K562 (cell line): Measurements from ENCODE around the gene SLC9A3. TPM values are rescaled to one million over a fixed set of nuclear protein-coding genes. Genes with fewer than 3 reads are reported as not detected.
A peak's percentile ranks its signal among the peaks of the same experiment; 100 is the strongest.

ENCODE experiments used
- ATAC-seq: fragments of 200-7000 bp; cut with Tn5 transposase; 3 replicates; pipeline ENCODE4 v1.9.1; 2020; ENCODE audit warnings: moderate library complexity
- BruUV-seq: library from RNA; stranded (reverse); fragments of 400-500 nt; replicated peaks from 2 replicates; lab custom pipeline; 2021; lab: Mats Ljungman, UMichigan
- CTCF ChIA-PET: fragments of 300-600 bp; formaldehyde crosslinking; extraction: SDS; loops from one replicate; lab custom pipeline; 2021; ENCODE audit warnings: low intra/inter-chr PET ratio; lab: Yijun Ruan, JAX
- POLR2A ChIA-PET: fragments of 300-600, 350-650 bp; sonication (Branson Sonifier 250); formaldehyde crosslinking; extraction: SDS; loops from one replicate; lab custom pipeline; 2021; ENCODE audit warnings: antibody characterized with exemption, inconsistent platforms; lab: Yijun Ruan, JAX
- DNase-seq, 4 experiments: peaks; one replicate each; pipeline versions ENCODE4 v3.0.0 to v3.0.0-alpha.2; 2011 to 2018; ENCODE audit warnings: low spot score in 3 of 4, mixed read lengths in 3 of 4; ENCODE audit errors: extremely low read depth in 1 of 4
- FAIRE-seq: peaks from 2 replicates; lab custom pipeline; 2011; peaks lifted over from hg19 to GRCh38; lab: Jason Lieb, UNC
- H2AFZ ChIP-seq: 2 replicates; pipeline ENCODE4 v1.6.0; 2011; ENCODE audit warnings: low read depth, low read length, control low read depth, inconsistent platforms
- H3K27ac ChIP-seq: fragments of 200-600 bp; 3 replicates; pipeline ENCODE4 v1.8.0; 2011; ENCODE audit warnings: low read depth, mild to moderate bottlenecking, control low read depth, inconsistent platforms, low read length, moderate library complexity, mixed read lengths; ENCODE audit errors: extremely low read depth
- H3K27me3 ChIP-seq, 2 experiments: fragments of 300-600 bp in 1 of 2; 2 replicates in 1 of 2; 3 replicates in 1 of 2; pipeline versions ENCODE4 v1.6.0 to v1.8.0; 2011; ENCODE audit warnings: inconsistent platforms in 2 of 2, low read length in 2 of 2, mild to moderate bottlenecking in 1 of 2, mixed read lengths in 1 of 2, moderate library complexity in 1 of 2; ENCODE audit not compliant: control insufficient read depth in 2 of 2, insufficient read depth in 2 of 2
- H3K36me3 ChIP-seq: fragments of 300-600 bp; 3 replicates; pipeline ENCODE4 v1.8.0; 2011; ENCODE audit warnings: mild to moderate bottlenecking, low read length, inconsistent platforms; ENCODE audit not compliant: control insufficient read depth, insufficient read depth
- H3K4me1 ChIP-seq, 2 experiments: fragments of 200-600 bp in 1 of 2; replicated peaks in 1 of 2; 2 replicates in 1 of 2; 3 replicates in 1 of 2; pipeline versions ENCODE4 v1.5.1 to v1.8.0; 2011; ENCODE audit warnings: inconsistent platforms in 2 of 2, low read length in 2 of 2, mild to moderate bottlenecking in 1 of 2, mixed read lengths in 1 of 2, moderate library complexity in 1 of 2; ENCODE audit not compliant: control insufficient read depth in 2 of 2, insufficient read depth in 2 of 2
- H3K4me2 ChIP-seq: 2 replicates; pipeline ENCODE4 v1.6.1; 2011; ENCODE audit warnings: low read length, control low read depth, inconsistent platforms, mixed read lengths; ENCODE audit not compliant: insufficient read depth
- H3K4me3 ChIP-seq: fragments of 200-600 bp; sonication (generic), shearing (Covaris generic); 2 replicates; pipeline ENCODE4 v1.5.1; 2016; ENCODE audit warnings: control low read depth, inconsistent platforms
- H3K79me2 ChIP-seq: fragments of 200-600 bp; 3 replicates; pipeline ENCODE4 v1.8.0; 2011; ENCODE audit warnings: low read length, inconsistent platforms; ENCODE audit not compliant: control insufficient read depth, insufficient read depth
- H3K9ac ChIP-seq, 2 experiments: 2 replicates each; pipeline versions ENCODE4 v1.6.0 to v1.6.1; 2011; ENCODE audit warnings: low read depth in 2 of 2, low read length in 2 of 2, control low read depth in 1 of 2, inconsistent platforms in 1 of 2, mild to moderate bottlenecking in 1 of 2, mixed read lengths in 1 of 2; ENCODE audit not compliant: insufficient read depth in 1 of 2
- H3K9me1 ChIP-seq: one replicate; pipeline ENCODE4 v1.6.0; 2011; ENCODE audit warnings: inconsistent platforms, mild to moderate bottlenecking, low read length, moderate library complexity; ENCODE audit not compliant: control insufficient read depth, insufficient read depth
- H3K9me3 ChIP-seq: replicated peaks from 2 replicates; pipeline ENCODE4 v1.5.1; 2011; ENCODE audit warnings: low read depth, low read length, inconsistent platforms; ENCODE audit not compliant: control insufficient read depth, insufficient read depth
- H4K20me1 ChIP-seq: replicated peaks from 2 replicates; pipeline ENCODE4 v1.6.1; 2011; ENCODE audit warnings: low read length, inconsistent platforms, mixed read lengths; ENCODE audit not compliant: control insufficient read depth, insufficient read depth
- KAT2B ChIP-seq: IDR thresholded peaks from one replicate; pipeline ENCODE4 v1.6.1; 2012; ENCODE audit warnings: low read depth, mild to moderate bottlenecking, control low read depth, inconsistent platforms, low read length, moderate library complexity
- RBM25 ChIP-seq: fragments of 200-400 bp; formaldehyde crosslinking; IDR thresholded peaks from 2 replicates; pipeline ENCODE4 v1.6.1; 2018; ENCODE audit warnings: low read length, low read depth, moderate library complexity; ENCODE audit not compliant: severe bottlenecking
- WGBS: fragments of 100-300 bp; shearing (Covaris generic); methylation state at CpG from one replicate; pipeline ENCODE4 v1.1.6; 2016; ENCODE audit warnings: low coverage, mixed read lengths; ENCODE audit not compliant: insufficient coverage; ENCODE audit errors: missing lambda C conversion rate; 5-methylcytosine and 5-hydroxymethylcytosine counted together
- in situ Hi-C: fragments of 300-500 bp; cut with MboI; formaldehyde crosslinking; loops from 4 replicates; pipeline ENCODE4 v1.15.0; 2018; ENCODE audit warnings: inconsistent platforms, mixed read lengths
- intact Hi-C: fragments of 100-400 bp; cut with micrococcal nuclease; formaldehyde crosslinking; loops from 2 replicates; pipeline ENCODE4 v1.14.2; 2022
- polyA plus RNA-seq, 8 experiments: library from polyadenylated mRNA; depleted of rRNA in 4 of 8; stranded (reverse) in 5 of 8; unstranded in 3 of 8; fragments of >200 nt; fragmentation: Nextera tagmentation in 2 of 8; fragmentation: Illumina TruSeq in 1 of 8; extraction: Ambion mirVana in 2 of 8; extraction: Trizol in 1 of 8; gene quantifications; 2 replicates each; pipeline versions ENCODE4 v1.2.1 to v1.2.3, GENCODE V29; 2011 to 2014; ENCODE audit warnings: inconsistent platforms in 1 of 8, missing spikeins in 1 of 8
- total RNA-seq, 7 experiments: library from RNA; depleted of rRNA in 6 of 7; stranded (reverse); fragments of >200 nt in 6 of 7; fragmentation: Illumina TruSeq in 2 of 7; extraction: Trizol in 2 of 7; gene quantifications; 2 replicates each; pipeline versions ENCODE4 v1.2.1 to v1.2.3, GENCODE V29; 2011 to 2021; ENCODE audit warnings: low replicate concordance in 1 of 7
- TF ChIP-seq, protein P1 (sequence below): sonication (generic); formaldehyde crosslinking; IDR thresholded peaks from 2 replicates; pipeline ENCODE4 v1.8.0; 2022; ENCODE audit warnings: missing genetic modification reagents, mild to moderate bottlenecking, moderate library complexity, borderline replicate concordance

The SLC9A3 gene
- total and polyA plus RNA-seq, 9 of the 15 experiments (the other 6 are each of a cell fraction or from before 2014, with no cell fraction given): 1.5 to 5.8 (median 3.7) TPM; not detected in 2

DNA sequence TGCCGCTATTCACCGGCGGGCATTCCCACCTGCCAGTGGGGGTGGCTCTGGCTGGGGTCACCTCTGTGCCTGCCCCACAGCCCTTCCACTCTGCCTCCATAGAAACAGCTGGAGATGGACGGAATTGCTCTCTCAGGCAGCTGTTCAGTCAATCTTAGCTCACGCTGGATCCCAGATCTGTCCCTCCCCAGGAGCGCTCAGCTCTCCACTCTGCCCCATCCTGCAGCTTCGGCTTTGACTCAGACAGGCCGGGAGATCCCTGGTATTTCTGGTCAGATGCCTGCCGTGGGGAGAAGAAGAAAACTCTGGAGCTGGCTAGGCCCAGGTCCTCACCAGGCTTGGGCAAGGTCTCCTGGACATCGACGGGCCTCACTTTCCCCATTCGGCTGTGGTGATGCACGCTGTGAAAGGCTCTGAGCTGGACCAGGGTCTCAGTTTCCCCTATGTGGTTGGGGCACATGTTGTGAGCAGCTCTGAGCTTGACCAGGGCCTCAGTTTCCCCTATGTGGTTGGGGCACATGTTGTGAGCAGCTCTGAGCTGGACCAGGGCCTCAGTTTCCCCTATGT lies 7.6 kb upstream of the SLC9A3 start:
- Histone ChIP-seq H3K4me1 (peaks cover 0 to 29% of the 10 kb centered on the region in 2 experiments; a peak in 2 of 5 replicates), H2AFZ (no peak overlapping the region), H3K36me3 (no peaks in the 10 kb centered on the region), H3K9me3 (no peaks in the 10 kb centered on the region), H4K20me1 (peaks cover 15% of the 10 kb centered on the region; the same call in 1 of the 2 replicates), H3K27me3 (peaks cover 46 to 79% of the 10 kb centered on the region in 2 experiments; a peak in 4 of 5 replicates), H3K9me1 (no peaks in the 10 kb centered on the region), H3K9ac (no peak overlapping the region), H3K4me2 (no peak overlapping the region), H3K27ac (no peak overlapping the region), H3K79me2 (no peaks in the 10 kb centered on the region), H3K4me3 (no peak overlapping the region)
- ATAC-seq (no peak), FAIRE-seq (no peak), DNase-seq (no peak)
- in situ Hi-C loops (no loop called here), intact Hi-C loops (no loop called here)
- POLR2A ChIA-PET: interaction anchor here (0.6 to 0.8 kb wide), 3 partner anchors 40 to 366 kb away, joined by 3 to 5 read pairs (median 3); no protein-coding TSS in a partner anchor
- 5% methylated on average over 13 of the region's 13 CpGs for WGBS
- no TSS peak for BruUV-seq
- TF ChIP-seq, protein P1, sequence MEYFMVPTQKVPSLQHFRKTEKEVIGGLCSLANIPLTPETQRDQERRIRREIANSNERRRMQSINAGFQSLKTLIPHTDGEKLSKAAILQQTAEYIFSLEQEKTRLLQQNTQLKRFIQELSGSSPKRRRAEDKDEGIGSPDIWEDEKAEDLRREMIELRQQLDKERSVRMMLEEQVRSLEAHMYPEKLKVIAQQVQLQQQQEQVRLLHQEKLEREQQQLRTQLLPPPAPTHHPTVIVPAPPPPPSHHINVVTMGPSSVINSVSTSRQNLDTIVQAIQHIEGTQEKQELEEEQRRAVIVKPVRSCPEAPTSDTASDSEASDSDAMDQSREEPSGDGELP (CRISPR knock-in tag): 0 out of 2 replicates have a peak, but pooled peaks have one; percentile 11
- TF ChIP-seq KAT2B (no peak), RBM25 (no peak)
- TF ChIP-seq, all 486 proteins: peak for 1
- CTCF ChIA-PET: no interaction called here
